ENCODE results near the gene MYMK.

Gene MYMK

DNA sequence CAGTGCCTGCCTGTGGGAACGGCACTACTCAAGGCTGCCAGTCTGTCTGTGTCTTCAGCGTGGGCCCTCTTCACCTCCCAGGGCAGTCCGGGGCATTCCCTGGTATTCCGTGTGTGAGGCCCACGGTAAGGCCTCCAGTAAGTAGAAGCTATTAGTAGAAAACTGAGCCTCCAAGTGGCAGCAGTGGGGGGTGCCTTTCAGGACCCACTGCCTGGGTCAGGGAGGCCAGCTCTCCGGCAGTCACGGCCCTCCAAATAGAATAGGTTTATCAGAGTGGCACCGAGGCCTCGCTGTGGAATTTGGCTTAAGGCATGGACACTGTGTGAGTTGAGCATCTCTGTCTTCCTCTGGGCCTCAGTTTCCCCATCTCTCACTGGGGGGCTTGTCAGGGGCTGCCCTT is 32.8 kb upstream of the MYMK start:
- no peak for DNase-seq

DNA sequence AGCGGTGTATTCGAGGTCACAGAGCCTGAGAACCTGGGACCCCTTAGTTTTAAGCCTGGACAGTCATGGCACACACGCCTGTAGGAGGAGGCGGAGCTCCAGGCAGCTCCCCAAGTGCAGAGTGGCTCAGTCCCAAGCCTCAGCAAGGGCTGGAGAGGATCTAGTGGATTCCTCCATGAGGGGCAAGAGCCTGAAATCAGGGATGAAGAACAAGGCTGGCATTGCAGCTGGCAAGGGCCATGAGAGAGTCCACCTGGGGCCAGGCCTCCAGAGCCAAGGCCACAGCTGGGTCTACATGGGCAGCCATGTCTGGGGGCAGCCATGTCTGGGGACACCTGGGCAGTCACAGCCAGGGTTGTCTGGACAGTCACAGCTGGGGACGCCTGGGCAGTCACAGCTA is 31.6 kb upstream of the MYMK start:
- no peak for DNase-seq

DNA sequence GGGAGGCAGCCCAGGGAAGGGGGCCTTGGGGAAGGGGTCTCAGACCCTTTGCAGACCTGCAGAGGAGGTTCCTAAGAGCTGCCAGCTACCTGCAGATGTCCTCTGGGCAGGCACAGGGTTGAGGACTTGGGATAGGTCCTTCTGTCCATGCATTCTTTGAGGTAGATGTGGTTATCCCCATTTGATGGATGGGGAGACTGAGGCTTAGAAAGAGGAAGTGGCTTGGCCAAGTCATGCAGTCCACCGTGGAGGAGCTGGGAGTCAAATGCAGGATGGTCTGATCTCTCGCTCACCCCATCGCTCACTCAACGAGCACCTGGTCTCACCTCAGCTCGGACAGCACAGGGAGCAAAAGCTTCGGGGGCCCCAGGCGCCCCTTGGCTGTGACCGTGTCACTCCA is 30.0 kb upstream of the MYMK start:
- DNase-seq: no peak

DNA sequence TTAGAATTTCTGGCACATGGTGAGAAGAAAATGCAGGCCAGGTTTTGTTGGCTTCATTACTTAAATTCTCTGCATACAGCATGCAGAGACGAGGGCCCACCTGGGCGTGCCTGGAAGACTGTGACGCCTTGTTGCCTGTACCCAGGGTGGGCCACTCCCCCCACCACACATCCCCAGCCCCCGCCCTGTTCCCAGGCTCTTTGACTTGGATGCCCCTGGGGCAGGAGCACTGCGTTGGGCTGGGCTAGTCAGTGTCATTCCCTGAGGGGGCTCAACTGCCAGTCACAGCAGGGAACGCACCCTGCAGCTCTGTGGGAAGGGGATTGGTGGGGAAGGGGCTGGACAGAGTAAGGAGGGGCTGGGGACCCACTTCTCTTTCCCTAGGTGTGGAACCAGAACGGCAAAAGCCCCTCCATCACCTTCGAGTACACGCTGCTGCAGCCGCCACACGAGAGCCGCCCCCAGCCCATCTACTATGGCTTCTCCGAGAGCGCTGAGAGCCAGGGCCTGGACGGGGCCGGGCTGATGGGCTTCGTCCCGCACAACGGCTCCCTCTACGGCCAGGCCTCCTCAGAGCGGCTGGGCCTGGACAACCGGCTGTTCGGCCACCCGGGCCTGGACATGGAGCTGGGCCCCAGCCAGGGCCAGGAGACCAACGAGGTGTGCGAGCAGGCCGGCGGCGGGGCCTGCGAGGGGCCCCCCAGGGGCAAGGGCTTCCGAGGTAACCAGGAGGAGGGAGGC is 29.4 kb upstream of the MYMK start:
- DNase-seq: no peak

DNA sequence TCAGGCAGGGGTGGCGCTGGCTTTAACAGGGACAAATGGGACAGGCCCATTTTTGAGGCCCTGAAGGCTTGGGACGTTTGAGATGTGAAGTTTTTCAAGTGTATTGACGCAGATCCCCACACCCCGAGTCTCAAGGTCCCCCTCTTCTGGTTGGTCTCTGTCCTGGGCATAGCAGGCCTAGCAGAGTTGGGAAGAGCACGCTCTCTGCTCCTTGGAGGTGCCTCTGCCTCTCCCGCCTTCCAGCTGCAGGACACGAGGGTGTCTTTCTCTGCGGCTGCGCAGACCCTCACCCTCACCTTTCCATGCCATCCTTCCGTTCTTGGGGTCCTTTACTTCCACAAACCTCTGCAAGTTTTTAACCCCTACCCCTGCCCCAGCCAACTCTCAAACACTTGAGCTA is 28.4 kb upstream of the MYMK start:
- no peak for DNase-seq

DNA sequence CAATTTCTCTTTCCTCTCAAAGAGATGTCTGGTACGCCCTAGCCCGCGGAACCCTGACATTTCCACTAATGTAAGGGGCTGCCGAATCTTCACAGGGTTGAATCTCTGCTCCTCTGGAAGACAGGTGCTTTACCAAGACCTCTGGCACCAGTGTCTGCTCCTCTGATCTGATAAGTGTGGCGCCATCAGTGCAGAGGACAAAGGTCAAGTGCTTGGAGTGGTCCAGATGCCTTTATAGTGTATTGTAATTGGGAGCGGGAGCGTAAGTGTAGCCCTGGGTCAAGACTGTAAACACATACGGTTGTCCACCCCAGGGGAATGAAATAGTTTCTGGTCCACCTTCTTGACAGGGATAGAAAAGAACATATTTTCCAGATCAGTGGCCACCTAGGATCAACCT is 27.5 kb upstream of the MYMK start:
- no peak for DNase-seq

DNA sequence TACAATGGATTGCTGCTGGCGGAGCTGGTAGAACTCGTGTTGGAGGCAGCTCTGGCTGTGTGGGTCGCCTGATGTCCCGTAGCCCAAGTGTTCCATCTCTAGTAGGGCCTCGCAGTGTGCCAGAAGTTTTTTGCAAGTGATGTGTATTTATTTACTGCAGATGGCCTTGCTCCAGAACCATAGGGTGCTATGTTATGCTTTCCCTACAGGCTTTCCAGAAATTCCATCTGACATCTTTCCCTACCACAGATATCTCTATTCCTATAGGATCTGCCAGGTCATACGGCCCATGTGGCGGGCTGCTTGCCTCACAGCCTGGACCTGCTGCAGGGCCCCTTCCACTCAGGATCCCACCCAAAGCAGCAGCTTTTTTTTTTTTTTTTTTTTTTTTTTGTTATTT is 26.7 kb upstream of the MYMK start:
- DNase-seq: no peak

DNA sequence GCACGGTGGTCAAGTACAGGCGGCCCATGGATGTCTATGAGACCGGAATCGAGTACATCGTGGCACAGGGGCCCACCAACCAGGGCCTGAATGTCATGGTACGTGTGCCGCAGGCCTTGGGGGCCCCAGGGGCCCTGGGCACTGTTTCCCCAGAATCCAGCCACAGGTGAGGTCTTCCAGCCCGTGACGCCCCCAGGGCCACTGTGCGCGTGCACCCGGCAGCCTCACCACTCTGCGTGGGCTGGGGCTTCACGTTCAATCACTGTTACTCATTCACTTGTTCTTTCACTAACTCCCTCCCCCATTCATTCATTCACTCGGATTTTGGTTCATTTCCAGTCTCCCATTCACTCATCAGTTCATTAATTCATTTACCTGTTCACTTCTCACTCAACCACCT is 22.4 kb upstream of the MYMK start:
- DNase-seq: no peak

DNA sequence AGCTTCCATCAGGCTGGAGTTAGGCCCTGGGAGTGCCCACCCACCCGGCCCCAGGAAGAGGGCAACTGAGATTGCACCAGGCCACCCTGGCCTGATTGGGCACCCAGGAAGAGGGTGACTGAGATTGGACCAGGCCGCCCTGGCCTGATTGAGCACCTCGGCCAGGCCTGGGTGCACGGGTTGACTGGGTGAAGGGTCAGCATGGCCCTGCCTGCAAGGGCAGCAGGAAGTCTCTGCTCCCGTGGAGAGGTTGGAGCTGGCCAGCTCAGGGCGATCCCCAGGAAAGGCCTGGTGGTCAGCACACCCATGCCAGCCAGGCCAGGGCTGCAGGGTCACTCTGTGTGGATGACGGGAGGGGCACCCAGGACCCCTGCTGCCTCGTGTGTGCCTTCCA is 21.5 kb upstream of the MYMK start:
- DNase-seq: no peak

DNA sequence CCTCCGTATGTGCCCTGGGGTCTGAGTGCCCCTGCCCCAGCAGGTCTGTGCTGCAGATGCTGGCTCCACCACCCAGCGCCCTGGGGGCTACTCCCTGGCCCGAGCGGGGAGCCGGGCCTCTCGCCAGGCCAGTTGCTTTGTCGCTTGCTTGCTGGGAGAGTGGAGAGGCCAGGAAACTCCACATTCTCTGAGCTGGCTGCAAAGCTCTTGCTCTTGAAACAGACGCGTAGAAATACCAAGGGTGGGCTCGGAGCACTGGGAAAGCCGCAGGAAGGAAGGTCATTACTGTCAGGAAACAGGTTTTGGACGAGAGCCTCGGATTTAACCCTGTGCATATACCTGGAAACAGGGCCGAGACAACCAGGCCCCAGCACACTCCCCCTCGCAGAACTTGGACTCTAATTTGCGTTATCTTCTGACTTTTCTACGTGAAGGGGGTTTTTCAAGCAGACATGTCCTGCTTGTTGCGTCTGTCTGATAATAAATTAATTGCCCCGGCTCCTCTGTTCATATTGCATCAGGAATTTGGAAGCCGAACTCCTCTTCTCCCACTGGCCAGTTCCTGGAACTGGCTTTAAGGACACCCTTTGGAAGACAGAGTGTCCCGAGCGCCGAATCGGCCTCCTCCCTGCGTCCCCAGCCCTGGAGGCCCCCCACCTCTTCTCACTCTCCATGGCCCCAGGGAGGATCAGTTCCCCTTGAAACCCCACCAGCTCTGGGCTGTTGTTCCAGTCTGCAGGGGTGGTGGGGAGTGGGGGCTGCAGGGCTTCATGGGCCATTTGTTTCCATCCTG is 20.9 kb upstream of the MYMK start:
- no peak for DNase-seq

DNA sequence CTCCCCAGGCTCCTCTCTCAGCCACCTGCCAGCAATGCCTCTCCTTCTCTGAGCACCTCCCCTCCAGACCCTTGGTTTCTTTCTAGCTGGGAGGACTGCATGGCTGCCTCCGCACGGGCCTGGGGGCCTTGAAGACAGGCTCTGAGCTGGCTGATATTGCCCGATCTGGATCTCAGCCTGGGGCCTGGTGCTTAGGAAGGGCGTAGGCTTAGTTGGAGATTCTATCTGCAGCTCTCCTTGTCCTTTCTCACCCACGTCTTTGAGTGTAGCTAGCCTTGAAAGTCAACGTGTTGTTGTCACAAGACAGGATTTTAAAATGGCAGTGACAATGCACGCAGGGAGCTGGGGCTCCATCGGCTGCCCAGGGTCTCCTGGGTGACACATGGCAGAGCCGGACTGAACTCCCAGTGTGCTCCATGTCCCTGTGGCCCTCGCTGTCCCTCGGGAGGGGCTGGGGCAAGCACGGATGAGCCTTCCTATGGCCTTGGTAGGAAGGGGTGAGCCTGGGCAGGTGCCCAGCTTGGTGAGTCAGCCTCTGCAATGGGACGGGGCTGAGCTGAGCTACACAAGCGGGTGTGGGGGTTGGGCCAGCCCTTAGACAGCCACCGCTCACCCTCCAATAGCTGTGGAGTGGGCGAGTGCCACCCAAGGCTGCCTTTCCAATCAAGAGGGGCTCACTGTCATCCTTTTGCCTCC is 19.2 kb upstream of the MYMK start:
- DNase-seq: no peak

DNA sequence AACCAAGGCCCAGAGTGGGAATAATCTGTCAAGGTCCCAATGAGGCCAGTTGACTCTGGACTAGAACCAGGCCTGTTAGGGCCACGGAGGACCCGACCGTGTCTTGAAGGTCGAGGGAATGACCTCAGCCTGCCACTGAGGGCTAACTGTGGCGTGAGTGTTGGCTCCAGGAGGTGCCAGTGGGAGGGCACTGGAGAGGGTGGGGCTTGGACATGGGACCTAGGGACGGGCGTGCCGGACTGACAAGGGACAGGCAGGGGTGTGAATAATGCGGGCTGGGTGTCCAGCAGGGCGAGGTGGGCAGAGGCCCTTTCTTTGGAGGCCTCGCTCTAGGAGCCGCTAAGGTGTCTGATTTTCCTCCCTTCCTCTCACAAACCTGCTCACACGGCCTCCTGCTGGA is 17.2 kb upstream of the MYMK start:
- DNase-seq: no peak

DNA sequence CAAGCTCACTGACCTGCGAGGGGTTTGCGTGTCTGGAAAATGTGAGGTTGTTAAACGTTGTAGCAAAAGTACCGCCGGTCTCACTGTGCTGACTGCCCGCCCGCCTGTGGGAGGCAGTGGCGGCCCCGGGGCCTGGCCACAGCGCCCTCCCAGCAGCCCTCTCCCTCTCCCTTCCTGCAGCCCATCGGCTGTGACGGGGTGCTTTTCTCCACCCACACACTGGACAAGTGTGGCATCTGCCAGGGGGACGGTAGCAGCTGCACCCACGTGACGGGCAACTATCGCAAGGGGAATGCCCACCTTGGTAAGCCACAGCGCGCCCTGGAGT is 15.9 kb upstream of the MYMK start:
- no peak for DNase-seq

DNA sequence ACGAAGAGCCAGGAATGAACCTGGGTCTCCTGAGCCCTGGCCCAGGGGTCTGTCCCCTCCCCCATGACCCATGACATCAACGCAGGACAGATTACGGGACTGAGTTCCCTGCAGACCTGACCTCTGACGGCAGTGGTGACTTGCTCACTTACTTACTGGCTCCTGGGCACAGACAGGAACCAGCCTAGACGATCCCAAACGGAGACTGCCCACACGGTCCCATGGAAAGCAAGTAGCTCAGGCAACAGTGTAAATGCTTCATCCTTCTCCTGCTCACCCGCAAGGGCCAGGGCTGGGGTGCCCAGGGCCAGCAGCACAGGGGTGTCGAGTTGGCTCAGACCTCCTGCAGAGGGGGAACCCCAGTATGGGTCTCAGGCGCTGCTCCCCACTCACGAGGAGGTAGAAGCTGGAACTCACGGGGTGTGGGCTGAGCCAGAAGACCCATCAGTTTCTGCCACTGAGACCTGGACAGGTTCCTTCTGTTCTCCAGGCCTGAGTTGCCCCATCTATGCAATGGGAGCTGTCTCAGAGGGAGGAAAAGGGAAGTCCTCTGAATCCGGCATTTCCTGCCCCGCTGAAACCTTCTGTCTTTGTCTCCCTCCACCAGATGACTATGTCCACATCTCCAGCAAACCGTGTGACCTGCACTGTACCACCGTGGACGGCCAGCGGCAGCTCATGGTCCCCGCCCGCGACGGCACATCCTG is 15.4 kb upstream of the MYMK start:
- DNase-seq: no peak

DNA sequence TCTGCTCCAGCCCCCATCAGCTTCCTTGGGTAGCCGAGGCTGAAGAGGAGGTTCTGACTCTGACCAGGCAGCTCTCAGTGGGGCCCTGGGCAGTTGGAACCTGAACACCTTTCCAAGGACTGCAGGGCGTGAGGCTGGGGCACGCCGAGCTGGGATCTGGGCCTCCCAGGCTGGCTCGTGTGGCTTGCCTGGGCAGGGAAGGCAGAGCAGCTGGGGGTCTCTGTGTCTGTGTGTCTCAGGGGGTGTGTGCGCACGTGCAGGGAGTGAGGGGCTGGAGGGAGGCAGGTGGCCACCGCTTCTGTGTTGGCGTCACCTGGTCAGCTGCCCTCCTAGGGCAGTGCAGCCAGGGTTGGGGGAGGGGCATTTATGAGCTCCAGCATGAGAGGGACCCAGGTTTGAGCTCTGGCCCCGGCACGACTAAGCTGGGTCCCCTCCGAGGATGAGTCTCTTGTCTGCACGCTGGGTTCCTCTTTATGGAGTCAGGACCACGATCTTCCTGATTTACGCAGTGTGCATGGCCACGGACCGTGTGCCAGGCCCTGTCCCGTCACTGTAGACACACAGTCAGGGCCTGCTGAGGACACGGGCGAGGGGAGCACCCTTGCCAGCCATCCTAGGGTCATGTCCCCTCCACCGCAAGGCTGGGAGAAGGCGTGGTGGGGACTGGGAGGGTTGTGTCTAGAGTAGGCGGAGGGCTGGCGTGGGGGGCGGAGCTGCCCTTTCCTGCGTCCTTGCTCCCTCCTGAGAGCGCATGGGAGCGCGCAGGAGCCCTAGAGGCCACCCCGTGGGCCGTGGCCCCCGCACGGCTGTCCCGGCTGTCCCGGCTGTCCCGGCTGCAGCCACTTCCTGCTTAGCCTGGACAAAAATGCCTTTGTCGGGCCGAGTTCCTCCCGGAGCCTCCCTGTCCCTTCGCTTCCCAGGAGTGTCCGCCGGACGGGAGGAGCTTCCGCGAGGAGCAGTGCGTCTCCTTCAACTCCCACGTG is 14.4 kb upstream of the MYMK start:
- no peak for DNase-seq

DNA sequence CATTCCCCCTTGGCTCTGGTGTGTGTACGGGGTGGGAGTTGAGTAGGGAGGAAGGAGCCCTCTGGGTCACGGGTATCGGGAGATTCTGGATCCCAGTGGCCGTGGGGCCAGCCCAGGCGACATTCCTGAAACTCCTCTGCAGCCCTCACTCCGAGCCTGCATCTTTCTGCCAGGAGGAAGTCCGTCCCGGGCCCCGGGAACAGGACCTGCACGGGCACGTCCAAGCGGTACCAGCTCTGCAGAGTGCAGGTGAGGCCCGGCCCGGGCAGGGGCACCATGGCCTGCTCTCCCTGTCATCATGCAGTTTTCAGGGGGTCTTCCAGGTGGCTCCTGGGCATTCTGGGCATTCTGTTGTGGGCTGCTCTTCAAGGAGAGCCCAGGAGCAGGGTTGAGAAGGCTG is 13.4 kb upstream of the MYMK start:
- no peak for DNase-seq

DNA sequence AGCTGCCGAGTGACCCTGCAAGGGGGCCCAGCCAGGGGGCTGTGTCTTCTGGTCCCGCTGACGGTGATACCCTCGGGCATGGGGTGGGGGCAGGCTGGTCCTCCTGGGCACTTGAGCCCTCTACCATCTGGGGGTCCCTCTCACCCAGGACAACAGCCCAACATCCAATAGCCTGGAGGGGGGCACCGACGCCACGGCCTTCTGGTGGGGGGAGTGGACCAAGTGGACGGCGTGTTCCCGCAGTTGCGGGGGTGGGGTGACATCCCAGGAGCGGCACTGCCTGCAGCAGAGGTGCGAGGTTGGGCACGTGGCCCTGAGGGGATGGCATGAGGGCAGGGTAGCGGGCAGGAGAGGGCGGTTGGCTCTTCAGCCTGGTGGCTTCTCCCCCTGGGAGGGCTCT is 12.5 kb upstream of the MYMK start:
- DNase-seq: no peak

DNA sequence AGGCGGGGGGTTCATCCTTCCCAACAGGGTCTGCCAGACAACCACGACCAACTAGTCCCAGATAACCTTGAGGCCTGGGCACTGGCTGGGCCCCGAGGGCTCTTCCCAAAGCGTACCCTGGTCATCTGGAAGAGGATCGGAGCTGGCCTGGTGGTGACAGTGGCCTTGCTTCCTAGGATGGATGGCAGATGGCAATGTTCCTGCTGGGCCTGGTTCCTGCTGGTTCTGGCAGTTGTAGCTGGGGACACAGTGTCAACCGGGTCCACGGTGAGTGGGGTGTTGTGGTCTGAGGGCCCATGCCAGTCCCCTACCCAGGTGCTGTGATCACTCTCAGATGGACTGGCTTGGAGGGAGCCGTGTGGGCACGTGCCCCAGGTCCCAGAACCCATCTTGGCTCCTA is 11.8 kb upstream of the MYMK start:
- no peak for DNase-seq

DNA sequence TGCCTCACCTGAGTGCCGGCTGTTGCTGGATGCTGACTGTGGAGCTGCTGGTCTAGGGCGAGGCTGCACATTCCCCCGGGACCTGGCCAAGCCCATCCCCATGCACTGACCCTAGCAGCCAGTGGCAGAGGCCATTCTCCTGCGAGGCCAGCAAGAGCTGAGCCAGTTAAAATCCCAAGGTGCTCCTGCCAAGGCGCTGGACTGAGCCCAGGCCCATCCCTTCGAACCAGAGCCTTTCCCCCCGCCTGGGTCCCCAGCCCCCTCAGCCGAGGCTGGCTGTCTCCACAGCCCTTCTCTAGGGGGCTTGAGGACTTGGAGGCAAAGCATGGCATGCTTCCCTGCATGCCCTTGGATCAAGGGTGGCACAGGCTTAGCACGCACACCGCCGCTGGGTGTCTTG is 11.3 kb upstream of the MYMK start:
- no peak for DNase-seq

DNA sequence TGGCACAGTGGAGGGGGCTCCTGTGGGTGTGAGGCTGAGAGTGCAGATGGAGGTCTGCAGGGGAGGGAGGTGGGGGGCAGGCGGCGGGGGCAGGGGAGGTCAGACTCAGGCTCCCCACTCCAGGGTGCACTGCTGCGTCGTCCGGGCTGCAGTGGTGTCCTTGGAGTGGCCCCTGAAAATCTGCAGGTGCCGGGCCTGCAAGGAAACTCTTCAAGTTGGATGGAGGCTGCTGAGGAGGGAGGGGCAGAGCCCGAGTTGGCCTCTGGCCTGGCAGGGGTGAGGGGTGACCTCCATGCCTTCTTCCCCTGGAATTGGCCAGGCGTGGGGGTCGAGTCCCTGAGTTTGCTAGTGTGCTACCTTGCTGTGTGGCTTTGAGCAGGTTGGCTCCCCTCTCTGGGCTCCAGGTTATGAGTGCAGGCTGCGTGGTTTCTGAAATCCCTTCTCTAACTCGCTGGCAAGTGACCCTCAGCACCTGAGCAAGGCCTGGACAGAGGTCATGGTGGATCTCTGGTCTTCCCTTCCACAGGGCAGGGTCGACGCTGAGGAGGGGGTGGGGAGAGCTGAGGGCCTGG is 10.6 kb upstream of the MYMK start:
- DNase-seq: no peak

DNA sequence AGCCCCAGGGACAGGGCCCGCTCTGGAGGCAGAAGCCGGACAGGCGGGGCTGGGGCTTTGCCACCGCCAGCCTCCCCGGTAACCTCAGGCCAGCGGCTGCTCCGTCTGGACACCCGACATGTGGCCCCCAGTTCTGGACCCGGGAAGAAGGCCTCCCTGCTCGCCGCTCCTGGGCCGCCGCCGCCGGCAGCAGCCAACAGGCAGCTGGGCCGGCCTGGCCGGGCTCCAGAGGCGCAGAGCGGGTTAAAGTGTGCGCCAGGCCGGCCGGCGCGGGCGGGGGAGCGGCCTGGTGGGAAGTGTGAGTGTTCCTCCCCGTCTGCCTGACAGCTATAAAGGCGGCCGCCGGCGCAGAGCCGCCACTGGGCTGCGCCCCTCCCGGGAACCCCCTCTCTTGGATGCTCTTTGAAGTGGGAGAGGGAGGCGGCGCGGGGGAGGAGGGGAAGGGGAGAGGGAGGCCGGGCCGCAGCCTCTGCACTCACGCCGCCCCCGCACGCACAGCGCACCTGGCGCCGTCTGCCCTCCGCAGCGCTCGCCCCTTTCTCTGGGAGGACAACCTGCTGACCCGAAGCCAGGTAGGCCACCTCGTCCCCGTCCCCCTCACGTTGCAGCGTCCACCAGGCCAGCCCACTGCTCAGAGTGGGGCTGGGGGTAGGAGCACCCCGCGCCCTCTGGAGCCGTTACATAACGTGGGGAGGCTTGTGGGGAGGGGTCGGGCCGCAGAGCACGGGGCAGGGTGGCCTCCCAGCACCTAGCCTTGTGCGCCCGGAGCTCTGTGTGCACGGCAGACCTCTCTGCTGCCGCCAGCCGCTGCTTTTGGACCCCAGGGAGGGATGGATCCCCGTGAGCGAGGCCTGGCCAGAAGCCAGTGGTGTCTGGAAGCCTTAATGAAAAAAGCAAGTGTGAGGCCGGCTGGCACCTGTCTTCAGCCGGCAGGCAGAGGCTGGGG is 9.9 kb upstream of the MYMK start, which contains the start of gene ADAMTSL2:
Gene ADAMTSL2 (plus strand): TSS at position 359 of the 946 bp plus-strand sequence. CDS start 2,009 bp downstream, outside the sequence.
- no peak for DNase-seq

All from NK-92 treated with Interleukin-12 subunit alpha and Interleukin-12 subunit beta, amount 100 ng/mL, for 24 hours (cell line).